GM18511 (cell line): ENCODE measurements around the gene PROZ.

Experiments used
- ATAC-seq: cut with Tn5 transposase; IDR thresholded peaks from one replicate; pipeline ENCODE4 v1.9.1; 2021; ENCODE audit warnings: mild to moderate bottlenecking, moderate library complexity; ENCODE audit not compliant: unreplicated experiment

The PROZ gene

GRCh38 chr13:113202912-113203311 is 44.5 kb downstream of the PROZ start:
- ATAC-seq: no peak

GRCh38 chr13:113203507-113204377 is 45.3 kb downstream of the PROZ start:
- no peak for ATAC-seq

DNA sequence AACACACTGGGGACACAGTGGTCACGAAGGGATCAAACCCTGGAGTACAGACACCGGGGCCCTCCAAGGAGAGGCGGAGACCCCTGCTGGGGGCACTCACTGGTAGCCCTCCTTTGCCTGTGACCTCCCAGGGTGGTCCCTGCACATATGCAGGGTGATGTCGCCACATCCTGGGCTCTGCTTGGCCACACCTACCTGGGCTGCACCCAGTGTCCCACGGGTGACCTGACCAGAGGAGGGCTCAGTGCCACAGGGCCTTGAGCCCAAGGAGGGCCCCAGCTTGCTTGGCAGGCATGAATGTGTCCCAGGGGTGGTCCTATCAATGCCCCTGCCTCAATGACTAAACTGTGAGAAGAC is 45.9 kb downstream of the PROZ start:
- no peak for ATAC-seq

GRCh38 chr13:113205428-113205931 is 47.0 kb downstream of the PROZ start:
- ATAC-seq: no peak

GRCh38 chr13:113207460-113207859 is 49.0 kb downstream of the PROZ start:
- ATAC-seq: no peak

DNA sequence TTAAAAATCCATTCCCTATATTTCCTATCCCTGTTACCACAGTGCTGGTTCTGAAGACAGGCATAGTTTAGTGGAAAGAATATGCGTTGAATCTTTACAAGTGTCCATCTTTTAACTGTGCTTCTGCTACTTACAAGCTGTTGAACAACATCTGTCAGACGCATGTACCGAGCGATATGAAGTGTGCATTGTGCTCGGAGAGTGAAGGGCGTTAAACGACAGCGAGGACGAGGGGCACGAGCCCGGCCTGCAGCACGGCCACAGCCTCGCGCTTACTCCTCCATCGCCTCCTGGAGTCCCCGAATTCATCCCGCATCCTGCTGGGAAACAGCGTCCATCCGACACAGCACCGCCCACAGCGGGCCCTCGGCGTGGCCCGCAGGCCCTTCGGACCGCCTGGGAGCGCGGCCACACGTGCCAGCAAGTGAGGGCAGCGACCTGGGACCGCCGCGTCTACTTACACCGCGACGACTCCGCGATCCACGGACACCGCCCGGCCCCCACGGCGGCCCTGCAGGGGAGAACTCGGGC is 49.5 kb downstream of the PROZ start:
- peak; percentile 17 for ATAC-seq

DNA sequence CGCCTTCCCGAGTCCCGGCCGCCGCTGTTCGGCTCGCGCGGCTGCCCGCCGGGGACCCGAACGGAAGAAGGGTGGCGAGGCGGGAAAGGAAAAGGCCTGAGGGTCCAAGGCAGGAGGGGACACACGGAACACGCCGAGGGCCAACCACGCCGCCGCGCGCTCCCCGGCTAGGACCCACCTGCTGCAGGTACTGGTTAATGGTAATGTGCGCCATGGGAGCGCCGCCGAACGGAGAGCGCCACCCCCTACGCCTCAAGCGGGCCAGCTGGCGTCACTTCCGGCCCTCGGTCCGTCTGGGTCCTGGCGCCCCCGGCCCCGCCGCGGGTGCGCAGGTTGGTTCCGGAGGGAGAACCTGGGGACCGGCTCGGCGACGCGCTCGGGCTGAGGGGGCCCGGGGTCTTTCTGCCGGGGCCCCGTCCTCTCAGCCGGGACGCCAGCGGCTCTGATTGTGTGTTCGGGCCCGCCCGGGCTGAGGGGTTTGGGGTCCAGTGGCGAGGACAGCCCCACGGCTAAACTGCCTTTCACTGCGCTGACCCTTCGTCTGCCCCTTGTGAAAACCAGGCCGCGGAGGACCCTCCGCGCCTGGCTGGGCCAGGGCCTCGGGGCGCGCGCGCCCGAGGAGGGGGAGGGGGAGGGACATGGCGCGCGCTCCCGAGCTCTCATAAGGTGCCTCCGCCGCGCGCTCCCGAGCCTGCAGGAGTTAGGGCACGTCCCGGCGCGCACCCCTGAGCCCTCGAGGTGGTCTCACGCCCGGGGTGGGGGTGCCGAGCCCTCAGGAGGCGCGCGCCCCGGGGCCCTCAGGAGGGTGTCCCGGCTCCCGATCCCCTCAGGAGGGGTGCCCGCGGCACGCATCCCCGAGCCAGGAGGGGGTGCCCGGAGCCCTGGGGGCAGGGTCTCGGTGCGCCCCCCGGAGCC is 50.2 kb downstream of the PROZ start, which contains the start of gene PCID2:
Gene PCID2, minus strand, starts transcription at position 249 of the 915 bp plus-strand sequence. Its CDS starts 35 bp downstream, at position 214.
- peak; percentile 80 for ATAC-seq

GRCh38 chr13:113209336-113209758 is 50.9 kb downstream of the PROZ start, which contains the start of gene CUL4A:
Gene CUL4A, plus strand, starts transcription at chr13:113209613. Its CDS starts 15 bp downstream, at chr13:113209628.
- ATAC-seq: peak; percentile 47

- ATAC-seq: peak; percentile 42
Measured at GRCh38 chr13:113209759-113210421, 51.4 kb downstream of the PROZ start.

DNA sequence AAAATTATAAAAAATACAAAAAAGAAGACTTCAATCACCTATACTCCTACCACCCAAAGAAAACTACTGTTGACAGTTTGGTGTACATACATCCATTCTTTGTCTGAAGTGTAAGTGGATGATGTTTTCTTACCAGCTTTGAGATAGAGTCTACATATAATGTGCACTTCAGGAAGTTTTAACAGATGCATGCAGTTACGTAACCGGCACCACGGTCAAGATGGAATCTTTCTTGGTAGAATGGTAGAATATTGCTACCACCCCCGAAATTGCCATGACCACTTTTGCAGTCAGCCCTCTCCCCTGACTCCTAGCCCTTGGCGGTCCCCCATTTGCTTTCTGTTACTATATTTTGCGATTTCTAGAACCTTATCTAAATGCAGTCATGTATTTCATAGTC is 52.4 kb downstream of the PROZ start:
- ATAC-seq: no peak

DNA sequence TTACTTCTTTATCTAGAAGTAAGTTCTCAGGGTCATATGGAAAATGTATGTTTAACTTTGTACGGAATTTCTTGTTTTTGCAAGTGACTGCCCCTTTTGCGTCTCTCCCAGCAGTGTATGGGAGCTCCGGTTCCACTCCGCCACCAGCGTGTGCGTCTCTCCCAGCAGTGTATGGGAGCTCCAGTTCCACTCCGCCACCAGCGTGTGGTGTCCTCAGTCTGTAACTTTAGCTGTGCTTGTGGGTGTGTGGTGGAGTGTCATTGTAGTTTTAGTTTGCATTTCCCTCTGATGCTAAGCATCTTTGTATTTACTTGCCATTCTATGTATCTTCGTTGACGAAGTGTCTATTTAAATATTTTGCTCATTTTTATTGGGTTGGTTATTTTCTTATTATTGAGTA is 53.3 kb downstream of the PROZ start:
- ATAC-seq: no peak

- no peak for ATAC-seq
Measured at GRCh38 chr13:113216254-113217048, 58.0 kb downstream of the PROZ start.

GRCh38 chr13:113218586-113218985 is 60.1 kb downstream of the PROZ start:
- ATAC-seq: no peak

DNA sequence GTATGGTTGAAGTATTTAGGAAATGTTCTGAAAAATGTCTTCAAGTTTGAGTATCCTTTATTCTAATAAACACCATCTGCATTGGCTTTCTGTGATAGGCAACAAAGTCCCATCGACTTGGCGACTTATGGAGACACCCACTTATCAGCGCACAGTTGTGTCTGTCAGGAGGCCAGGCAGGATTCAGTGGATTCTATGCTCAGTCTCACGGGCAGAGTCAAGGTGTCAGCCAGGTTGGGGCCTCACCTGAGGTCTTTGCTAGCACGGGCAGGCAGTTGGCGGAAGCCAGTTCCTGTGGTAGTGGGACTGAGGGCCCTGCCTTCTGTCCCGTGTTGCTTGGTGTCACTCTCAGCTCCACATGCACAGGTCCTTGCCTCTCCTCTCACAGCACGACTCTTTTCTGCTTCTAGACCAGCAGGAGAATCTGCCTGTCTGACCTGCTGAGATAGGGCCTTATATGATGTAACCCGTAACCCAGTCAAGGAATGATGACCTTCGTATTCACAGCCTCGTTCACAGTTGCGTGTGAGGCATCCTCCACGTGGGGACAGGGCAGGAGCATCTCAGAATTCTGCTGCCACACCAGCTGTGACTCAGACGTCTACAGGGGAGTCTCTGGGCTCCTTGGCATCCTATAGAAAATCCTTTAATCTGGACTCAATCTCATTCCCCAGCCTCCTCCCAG is 61.0 kb downstream of the PROZ start:
- no peak for ATAC-seq

- ATAC-seq: no peak
Measured at GRCh38 chr13:113220141-113220598, 61.7 kb downstream of the PROZ start.

DNA sequence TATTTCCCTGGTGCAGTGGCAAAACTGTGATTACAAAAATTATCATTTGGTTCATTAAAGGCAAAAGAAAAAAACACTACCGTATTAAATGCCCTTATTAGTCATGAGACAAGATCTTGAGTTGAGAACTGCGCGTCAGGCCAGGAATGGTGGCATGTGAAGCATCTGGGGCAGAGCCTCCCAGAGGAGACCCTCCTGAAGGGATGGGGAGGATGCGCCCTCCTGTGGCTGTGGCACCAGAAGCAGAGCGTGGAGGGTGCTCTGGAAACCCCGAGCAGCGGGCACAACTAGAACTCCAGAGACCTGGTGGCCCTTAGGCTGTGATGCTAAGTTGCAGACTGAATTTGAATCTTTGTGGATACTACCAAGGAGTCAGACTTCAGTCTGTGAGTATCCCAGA is 62.4 kb downstream of the PROZ start:
- ATAC-seq: no peak
